CD4-positive, alpha-beta T cell treated with Interleukin-6 at 100 ng/mL for 8 hours (primary cell): Measurements from ENCODE around the gene NEMF.
"Not testable (repeated sequence)": the region's sequence is repeated elsewhere in the genome, so short reads cannot be mapped to it uniquely, and the experiment has no call there.

Source experiments
- DNase-seq: peaks from one replicate; pipeline ENCODE4 v3.0.0-alpha.2; 2020; ENCODE audit warnings: mixed read lengths, low spot score

NEMF gene

DNA sequence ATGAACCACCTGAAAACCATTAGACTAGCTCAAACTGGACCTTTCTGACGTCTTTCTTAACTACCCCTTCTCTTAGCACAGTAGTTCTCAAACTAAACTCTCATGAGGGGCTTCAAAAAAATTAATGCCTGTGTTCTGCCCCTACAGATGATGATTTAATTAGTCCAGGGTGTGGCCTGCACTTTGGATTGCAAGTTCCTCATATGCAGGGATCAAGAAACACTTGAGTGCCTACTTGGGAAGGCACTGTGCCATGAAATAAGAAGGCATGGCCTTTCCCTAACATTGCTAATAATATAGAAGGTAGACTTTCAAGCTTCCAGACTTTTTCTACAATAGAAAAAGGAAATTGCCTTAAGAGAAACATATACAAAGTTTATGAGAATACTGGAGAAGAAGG is 107.4 kb downstream of the NEMF start:
- DNase-seq: no peak

- not testable (repeated sequence) for DNase-seq
These were observed 116.9 kb downstream of the NEMF start for GRCh38 chr14:49735669-49736068.

- DNase-seq: no peak
These were observed 118.8 kb downstream of the NEMF start for GRCh38 chr14:49733836-49734235.

GRCh38 chr14:49732896-49733295 is 119.7 kb downstream of the NEMF start:
- no peak for DNase-seq
